Smooth muscle cell (in vitro differentiated cells): ENCODE results near the gene B9D1. TPM values are rescaled to one million over a fixed set of nuclear protein-coding genes. Genes with fewer than 3 reads are reported as not detected.

Source experiments
- DNase-seq: peaks from one replicate; lab custom pipeline; 2025; ENCODE audit not compliant: unreplicated experiment; lab: John Stamatoyannopoulos, UW
- H2AFZ ChIP-seq: fragments of 200-600 bp; sonication (generic); 2 replicates; pipeline ENCODE4 v1.6.0; 2016; ENCODE audit warnings: antibody characterized with exemption, low read depth, mild to moderate bottlenecking
- H3F3A ChIP-seq: fragments of 200-600 bp; sonication (generic); 2 replicates; pipeline ENCODE4 v1.6.0; 2017; ENCODE audit warnings: antibody characterized with exemption, low read depth
- H3K27ac ChIP-seq: fragments of 200-600 bp; sonication (generic); 2 replicates; pipeline ENCODE4 v1.5.1; 2016; ENCODE audit warnings: low read depth, mild to moderate bottlenecking
- H3K27me3 ChIP-seq: fragments of 200-600 bp; sonication (generic); 2 replicates; pipeline ENCODE4 v1.6.1; 2016; ENCODE audit warnings: low read depth, mild to moderate bottlenecking
- H3K36me3 ChIP-seq: fragments of 200-600 bp; sonication (generic); 2 replicates; pipeline ENCODE4 v1.5.1; 2016; ENCODE audit warnings: low read depth
- H3K4me1 ChIP-seq: fragments of 200-600 bp; sonication (generic); 2 replicates; pipeline ENCODE4 v1.5.1; 2016; ENCODE audit warnings: low read depth
- H3K4me2 ChIP-seq: fragments of 200-600 bp; sonication (generic); 2 replicates; pipeline ENCODE4 v1.6.0; 2016; ENCODE audit warnings: mild to moderate bottlenecking
- H3K4me3 ChIP-seq: fragments of 200-600 bp; sonication (generic); 2 replicates; pipeline ENCODE4 v1.5.1; 2016; ENCODE audit warnings: mild to moderate bottlenecking
- H3K79me2 ChIP-seq: fragments of 200-600 bp; sonication (generic); 2 replicates; pipeline ENCODE4 v1.6.0; 2016; ENCODE audit warnings: low read depth, mild to moderate bottlenecking
- H3K9ac ChIP-seq: fragments of 200-600 bp; sonication (generic); 2 replicates; pipeline ENCODE4 v1.6.0; 2016; ENCODE audit warnings: low read depth
- H3K9me3 ChIP-seq: fragments of 200-600 bp; sonication (generic); replicated peaks from 2 replicates; pipeline ENCODE4 v1.5.1; 2016; ENCODE audit warnings: low read depth
- H4K20me1 ChIP-seq: fragments of 200-600 bp; sonication (generic); 2 replicates; pipeline ENCODE4 v1.6.0; 2016; ENCODE audit warnings: low read depth
- WGBS: methylation state at CpG from one replicate; pipeline ENCODE4 v1.1.7; 2016; ENCODE audit warnings: low lambda C conversion rate; 5-methylcytosine and 5-hydroxymethylcytosine counted together
- polyA plus RNA-seq: library from polyadenylated mRNA; unstranded; fragments of >200 nt; fragmentation: Nextera tagmentation; extraction: Ambion mirVana; gene quantifications from 2 replicates; pipeline ENCODE4 v1.2.1, GENCODE V29; 2016
- total RNA-seq: library from RNA; depleted of rRNA; stranded (reverse); fragments of >200 nt; gene quantifications from 2 replicates; pipeline ENCODE4 v1.2.3, GENCODE V29; 2014
- TF ChIP-seq, protein P1 (sequence below): fragments of 200-600 bp; sonication (generic); IDR thresholded peaks from 2 replicates; pipeline ENCODE4 v1.5.1; 2017; ENCODE audit warnings: borderline replicate concordance, mild to moderate bottlenecking, antibody characterized with exemption; ENCODE audit not compliant: insufficient read depth, poor library complexity, severe bottlenecking

The B9D1 gene
- total and polyA plus RNA-seq, 2 experiments from 2014 or later: 21.9 to 45.5 TPM

GRCh38 chr17:19374136-19374535 lies 11.6 kb upstream of the B9D1 start:
- WGBS: 75% methylated on average over 5 of the region's 5 CpGs
- H3F3A ChIP-seq: peaks cover 21% of the 10 kb centered on the region
- H3K4me2 ChIP-seq: no peak overlapping the region
- no peak overlapping the region for H2AFZ ChIP-seq
- no peaks in the 10 kb centered on the region for H3K27me3 ChIP-seq
- DNase-seq: no peak
- H3K79me2 ChIP-seq: peaks cover 7% of the 10 kb centered on the region
- no peak overlapping the region for H3K4me3 ChIP-seq
- TF ChIP-seq, protein P1, sequence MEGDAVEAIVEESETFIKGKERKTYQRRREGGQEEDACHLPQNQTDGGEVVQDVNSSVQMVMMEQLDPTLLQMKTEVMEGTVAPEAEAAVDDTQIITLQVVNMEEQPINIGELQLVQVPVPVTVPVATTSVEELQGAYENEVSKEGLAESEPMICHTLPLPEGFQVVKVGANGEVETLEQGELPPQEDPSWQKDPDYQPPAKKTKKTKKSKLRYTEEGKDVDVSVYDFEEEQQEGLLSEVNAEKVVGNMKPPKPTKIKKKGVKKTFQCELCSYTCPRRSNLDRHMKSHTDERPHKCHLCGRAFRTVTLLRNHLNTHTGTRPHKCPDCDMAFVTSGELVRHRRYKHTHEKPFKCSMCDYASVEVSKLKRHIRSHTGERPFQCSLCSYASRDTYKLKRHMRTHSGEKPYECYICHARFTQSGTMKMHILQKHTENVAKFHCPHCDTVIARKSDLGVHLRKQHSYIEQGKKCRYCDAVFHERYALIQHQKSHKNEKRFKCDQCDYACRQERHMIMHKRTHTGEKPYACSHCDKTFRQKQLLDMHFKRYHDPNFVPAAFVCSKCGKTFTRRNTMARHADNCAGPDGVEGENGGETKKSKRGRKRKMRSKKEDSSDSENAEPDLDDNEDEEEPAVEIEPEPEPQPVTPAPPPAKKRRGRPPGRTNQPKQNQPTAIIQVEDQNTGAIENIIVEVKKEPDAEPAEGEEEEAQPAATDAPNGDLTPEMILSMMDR: no peak
- H3K27ac ChIP-seq: no peak overlapping the region
- peaks cover 5% of the 10 kb centered on the region for H3K4me1 ChIP-seq
- H3K36me3 ChIP-seq: no peaks in the 10 kb centered on the region
- no peaks in the 10 kb centered on the region for H3K9me3 ChIP-seq
- H4K20me1 ChIP-seq: no peaks in the 10 kb centered on the region
- H3K9ac ChIP-seq: no peak overlapping the region

- Histone ChIP-seq H3K79me2 (no peaks in the 10 kb centered on the region), H3K4me1 (peaks cover 5% of the 10 kb centered on the region), H3K27me3 (no peaks in the 10 kb centered on the region), H3K27ac (no peak overlapping the region), H3K9me3 (no peaks in the 10 kb centered on the region), H3F3A (peaks cover 21% of the 10 kb centered on the region), H3K4me3 (no peak overlapping the region), H2AFZ (no peak overlapping the region), H3K36me3 (no peaks in the 10 kb centered on the region), H3K9ac (no peak overlapping the region), H3K4me2 (no peak overlapping the region), H4K20me1 (no peaks in the 10 kb centered on the region)
- WGBS: 86% methylated on average over 8 of the region's 8 CpGs
- DNase-seq: no peak
- TF ChIP-seq, protein P1: no peak
These were observed 10.5 kb upstream of the B9D1 start for GRCh38 chr17:19372866-19373504.

DNA sequence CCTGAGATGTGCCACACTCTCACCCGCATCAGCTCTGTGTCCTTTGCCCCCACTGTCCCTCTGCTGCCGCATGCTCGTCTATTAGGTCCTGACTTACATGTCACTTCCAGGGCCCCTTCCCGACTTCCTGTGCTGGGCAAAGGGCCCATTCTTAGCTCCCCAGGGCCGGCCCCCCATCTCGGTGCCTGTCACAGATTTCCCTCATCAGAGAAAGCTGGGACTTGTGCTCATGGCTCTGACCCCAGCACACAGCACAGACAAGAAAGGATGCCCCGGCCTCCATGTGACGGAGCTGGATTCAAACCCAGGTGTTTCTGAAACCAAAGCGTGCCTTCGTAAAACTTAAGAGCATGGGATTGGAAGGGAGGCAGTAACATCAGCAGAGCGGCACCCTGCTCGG lies 9.9 kb upstream of the B9D1 start:
- TF ChIP-seq, protein P1: no peak
- Histone ChIP-seq H3K36me3 (no peaks in the 10 kb centered on the region), H3K9ac (no peak overlapping the region), H4K20me1 (no peaks in the 10 kb centered on the region), H3K9me3 (no peaks in the 10 kb centered on the region), H3F3A (peaks cover 20% of the 10 kb centered on the region), H3K79me2 (no peaks in the 10 kb centered on the region), H2AFZ (no peak overlapping the region), H3K4me1 (peaks cover 5% of the 10 kb centered on the region), H3K4me3 (no peak overlapping the region), H3K27me3 (no peaks in the 10 kb centered on the region), H3K27ac (no peak overlapping the region), H3K4me2 (no peak overlapping the region)
- 97% methylated on average over 12 of the region's 12 CpGs for WGBS
- DNase-seq: no peak

DNA sequence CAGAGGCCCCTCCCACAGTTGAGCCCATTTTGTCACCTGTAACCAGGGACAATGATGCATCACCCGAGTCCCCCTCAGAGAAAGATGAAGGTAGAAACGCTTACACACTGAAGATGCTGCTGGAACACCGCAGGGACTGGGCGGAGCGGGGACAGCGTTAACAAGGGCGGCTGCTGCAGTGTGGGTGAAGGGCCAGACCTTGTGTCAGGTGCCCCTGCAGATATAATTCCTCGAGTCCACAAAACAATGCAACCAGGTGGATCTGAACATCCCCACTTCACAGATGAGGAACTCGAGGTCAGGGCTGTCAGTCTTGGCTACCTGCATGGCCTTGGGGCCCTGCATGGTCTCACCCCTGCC lies 9.5 kb upstream of the B9D1 start:
- no peaks in the 10 kb centered on the region for H3K9me3 ChIP-seq
- 97% methylated on average over 9 of the region's 9 CpGs for WGBS
- no peak overlapping the region for H3K4me3 ChIP-seq
- no peaks in the 10 kb centered on the region for H3K27me3 ChIP-seq
- no peaks in the 10 kb centered on the region for H3K36me3 ChIP-seq
- TF ChIP-seq, protein P1: no peak
- peaks cover 15% of the 10 kb centered on the region for H3F3A ChIP-seq
- DNase-seq: no peak
- H3K27ac ChIP-seq: no peak overlapping the region
- no peak overlapping the region for H2AFZ ChIP-seq
- H3K79me2 ChIP-seq: no peaks in the 10 kb centered on the region
- H3K9ac ChIP-seq: no peak overlapping the region
- no peak overlapping the region for H3K4me2 ChIP-seq
- H3K4me1 ChIP-seq: peaks cover 3% of the 10 kb centered on the region
- no peaks in the 10 kb centered on the region for H4K20me1 ChIP-seq
